ENCODE data around the gene SBK3.
A peak's percentile ranks its signal among the peaks of the same experiment; 100 is the strongest.
"Not testable (repeated sequence)": the region's sequence is repeated elsewhere in the genome, so short reads cannot be mapped to it uniquely, and the experiment has no call there.

The SBK3 gene

DNA sequence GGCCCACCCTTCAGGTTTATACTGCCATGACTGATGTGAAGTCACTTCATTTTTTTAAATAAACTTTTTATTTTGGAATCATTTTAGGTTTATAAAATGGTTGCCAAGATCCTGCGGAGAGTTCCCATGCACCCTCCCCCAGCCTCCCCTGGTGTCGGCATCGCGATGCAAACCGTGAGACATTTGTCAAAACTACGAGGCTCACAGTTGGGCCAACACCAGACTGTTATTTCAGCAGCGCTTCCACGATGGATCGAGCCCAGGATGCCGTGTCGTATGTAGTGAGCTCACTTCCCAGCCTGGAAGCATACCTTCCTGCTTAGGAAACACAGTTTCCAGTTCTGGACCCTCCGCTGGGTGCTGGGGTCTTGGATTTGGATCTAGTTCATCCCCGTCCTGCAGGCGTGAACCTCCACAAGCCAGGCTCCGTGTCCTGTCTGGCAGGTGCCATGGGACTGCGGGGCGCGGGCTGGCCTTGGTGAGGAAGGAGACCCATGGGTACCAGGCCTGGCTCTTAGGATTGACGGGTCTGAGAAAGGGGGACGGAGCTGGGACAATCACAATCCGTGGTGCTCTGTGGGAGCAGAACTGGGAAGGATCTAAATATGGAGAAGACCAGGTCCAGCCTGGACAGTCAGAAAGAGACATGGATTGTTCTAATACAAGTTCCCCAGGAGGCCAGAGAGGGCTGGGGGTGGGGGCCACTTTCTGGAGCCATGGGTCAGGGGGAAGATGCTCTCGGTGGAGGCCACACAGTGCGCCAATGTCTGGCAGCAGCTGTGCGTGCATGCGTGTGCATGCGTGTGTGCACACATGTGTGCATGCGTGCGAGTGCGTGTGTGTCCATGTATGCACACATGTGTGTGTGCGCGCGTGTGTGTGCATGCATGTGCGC lies 6.0 kb downstream of the SBK3 start:
- DNase-seq: no peak

DNA sequence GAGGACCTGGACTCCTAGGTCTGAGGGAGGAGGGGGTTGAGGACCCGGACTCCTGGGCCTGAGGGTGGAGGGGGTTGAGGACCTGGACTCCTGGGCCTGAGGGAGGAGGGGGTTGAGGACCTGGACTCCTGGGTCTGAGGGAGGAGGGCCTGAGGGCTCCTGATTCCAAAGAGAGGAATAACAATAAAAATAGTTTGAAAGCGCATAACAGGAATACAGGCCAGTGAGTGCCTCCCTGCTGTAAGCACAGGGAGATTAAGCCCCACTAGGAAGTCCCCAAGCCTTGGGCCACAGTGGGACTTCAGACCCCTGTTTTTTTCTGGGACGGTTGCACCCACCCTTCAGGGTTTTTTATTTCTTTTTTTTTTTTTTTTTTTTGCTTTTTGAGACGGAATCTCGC lies 7.2 kb downstream of the SBK3 start:
- DNase-seq: no peak

DNA sequence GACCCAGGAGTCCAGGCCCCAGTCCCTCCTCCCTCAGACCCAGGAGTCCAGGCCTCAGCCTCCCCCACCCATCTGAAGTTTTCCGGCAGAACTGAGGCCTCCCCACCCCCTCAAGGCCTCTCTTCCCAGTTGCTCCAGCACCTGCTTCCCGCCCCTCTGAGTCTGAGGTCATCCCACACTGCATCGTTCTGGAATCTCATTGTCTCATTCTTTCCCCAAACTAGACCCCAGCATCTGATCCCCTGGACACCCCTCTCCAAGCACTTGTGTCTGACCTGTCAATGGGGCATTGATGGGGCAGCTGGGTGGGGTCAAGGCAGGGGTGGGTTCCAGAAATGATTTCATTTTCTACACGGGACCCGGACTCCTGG lies 7.6 kb downstream of the SBK3 start:
- no peak for DNase-seq

DNA sequence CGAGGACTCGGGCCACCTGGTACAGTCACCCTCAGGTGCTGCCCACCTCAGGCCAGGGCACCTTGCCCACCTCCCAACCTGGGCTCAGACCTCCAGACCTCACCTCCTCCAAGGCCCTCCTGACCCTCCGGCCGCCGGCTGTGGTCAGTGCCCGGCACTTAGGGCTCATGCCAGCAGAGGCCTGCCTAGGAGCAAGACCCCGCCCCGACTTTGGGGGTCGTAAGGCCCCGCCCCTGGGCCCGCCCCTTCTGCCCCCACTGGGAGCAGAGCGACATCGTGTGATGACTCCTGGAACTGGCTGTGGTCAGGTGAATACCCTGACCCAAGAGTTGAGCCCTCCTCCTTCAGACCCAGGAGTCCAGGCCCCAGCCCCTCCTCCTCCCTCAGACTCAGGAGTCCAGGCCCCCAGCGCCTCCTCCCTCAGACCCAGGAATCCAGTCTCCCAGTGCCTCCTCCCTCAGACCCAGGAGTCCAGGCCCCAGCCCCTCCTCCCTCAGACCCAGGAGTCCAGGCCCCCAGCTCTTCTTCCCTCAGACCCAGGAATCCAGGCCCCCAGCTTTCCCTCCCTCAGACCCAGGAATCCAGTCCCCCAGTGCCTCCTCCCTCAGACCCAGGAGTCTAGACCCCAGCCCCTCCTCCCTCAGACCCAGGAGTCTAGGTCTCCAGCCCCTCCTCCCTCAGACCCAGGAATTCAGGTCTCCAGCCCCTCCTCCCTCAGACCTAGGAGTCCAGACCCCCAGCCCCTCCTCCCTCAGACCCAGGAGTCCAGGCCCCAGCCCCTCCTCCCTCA lies 8.2 kb downstream of the SBK3 start, which contains the start of gene SBK2:
SBK2 (minus strand) TSS at position 183 of the 790 bp plus-strand sequence. CDS start 839 bp downstream, outside the sequence.
- peak in 1 of 3 experiments; percentile 5 for DNase-seq

DNA sequence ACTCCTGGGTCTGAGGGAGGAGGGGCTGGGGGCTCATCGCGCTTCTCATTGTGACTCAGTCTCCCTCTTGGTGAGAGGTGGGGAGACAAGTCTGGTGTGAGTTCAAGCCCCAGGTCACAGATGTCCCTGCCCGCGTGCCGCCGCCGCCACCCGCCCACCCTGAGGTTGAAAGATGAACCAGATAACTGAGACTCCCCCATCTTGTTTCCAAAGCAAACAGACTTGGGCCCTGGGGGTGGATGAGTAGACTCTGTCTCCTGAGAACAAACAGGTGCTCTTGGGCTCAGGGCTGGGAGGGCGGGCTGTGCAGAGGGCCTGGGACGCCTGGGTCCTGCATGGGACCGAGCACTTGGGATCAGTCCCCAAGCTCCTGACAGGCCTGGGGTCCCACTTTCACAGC lies 9.0 kb downstream of the SBK3 start:
- DNase-seq: no peak

DNA sequence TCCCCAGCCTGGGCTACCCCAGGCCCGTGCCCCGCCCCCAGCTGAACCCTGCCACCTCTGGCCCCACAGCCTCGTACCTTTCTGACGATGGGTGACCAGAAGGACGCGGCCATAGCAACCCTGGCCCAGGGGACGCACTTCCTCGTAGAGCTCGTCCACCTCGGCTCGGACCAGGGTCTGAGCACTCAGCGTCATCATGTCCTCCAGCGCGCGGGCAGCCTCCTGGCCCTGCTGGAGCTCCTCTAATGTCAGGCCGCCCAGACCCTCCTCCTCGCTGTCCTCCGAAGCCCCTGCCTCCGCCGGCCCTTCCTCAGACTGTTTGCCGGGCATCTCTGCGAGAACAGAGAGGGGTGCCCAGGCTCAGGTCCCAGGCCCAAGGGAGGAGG lies 9.4 kb downstream of the SBK3 start:
- no peak for DNase-seq

DNA sequence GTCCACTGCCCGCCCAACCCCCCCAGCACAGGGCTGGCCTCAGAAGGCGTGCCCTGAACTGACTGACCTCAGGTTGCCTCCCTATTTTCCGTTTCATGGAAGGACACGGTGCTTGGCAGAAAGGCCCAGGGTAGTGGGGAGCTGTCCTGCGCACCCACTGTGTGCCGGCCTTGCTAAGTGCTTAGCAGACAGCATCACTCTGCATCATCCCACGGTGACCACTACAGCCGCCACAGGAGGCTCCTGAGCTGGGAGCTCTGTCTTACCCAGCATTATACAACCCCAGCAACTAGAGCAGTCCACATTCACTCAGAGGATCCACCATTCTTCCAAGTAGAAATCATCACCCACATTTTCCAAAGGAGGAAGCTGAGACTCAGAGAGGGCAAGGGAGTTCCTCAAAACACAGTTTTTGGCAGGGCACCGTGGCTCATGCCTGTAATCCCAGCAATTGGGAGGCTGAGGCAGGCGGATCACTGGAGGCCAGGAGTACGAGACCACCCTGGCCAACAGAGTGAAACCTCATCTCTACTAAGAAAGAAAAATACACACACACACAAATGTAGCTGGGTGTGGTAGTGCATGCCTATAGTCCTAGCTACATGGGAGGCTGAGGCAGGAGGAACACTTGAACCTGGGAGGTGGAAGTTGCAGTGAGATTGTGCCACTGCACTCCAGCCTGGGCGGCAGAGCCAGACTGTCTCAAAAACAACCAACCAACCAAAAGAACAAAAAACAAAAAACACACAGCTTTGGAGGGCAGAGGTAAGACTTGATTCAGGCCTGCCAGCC lies 10.0 kb downstream of the SBK3 start:
- no peak for DNase-seq

DNA sequence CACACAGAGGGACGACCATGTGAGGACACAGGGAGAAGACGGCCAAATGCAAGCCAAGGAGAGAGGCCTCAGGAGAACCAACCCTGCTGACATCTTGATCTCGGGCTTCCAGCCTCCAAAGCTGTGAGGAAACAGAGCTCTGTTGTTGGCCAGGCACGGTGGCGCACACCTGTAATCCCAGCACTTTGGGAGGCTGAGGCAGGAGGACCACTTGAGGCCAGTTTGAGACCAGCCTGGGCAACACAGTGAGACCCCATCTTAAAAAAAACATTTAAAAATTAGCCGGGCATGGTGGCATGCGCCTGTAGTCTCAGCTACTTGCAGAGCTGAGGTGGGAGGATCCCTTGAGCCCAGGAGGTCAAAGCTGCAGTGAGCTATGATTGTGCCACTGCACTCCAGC lies 11.1 kb downstream of the SBK3 start:
- DNase-seq: not testable (repeated sequence)

DNA sequence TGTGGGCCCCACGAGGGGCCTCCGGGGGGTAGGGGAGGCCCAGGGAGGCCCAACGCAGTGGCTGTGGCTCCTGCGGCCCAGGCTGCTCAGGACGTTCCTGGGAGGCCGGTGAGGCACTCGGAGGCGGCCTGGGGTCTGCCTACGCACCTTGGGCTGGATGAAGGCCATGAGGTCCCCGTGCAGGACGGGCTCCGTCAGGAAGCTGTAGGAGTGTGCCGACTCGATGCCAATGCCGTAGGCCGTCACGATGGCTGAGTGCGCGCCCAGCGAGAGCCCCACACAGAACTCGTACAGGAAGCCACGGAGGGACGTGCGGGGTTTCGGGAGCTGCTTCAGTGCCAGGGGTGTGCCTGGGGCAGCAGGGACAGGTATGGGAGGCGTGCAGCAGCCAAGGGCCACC lies 14.3 kb downstream of the SBK3 start:
- no peak for DNase-seq

DNA sequence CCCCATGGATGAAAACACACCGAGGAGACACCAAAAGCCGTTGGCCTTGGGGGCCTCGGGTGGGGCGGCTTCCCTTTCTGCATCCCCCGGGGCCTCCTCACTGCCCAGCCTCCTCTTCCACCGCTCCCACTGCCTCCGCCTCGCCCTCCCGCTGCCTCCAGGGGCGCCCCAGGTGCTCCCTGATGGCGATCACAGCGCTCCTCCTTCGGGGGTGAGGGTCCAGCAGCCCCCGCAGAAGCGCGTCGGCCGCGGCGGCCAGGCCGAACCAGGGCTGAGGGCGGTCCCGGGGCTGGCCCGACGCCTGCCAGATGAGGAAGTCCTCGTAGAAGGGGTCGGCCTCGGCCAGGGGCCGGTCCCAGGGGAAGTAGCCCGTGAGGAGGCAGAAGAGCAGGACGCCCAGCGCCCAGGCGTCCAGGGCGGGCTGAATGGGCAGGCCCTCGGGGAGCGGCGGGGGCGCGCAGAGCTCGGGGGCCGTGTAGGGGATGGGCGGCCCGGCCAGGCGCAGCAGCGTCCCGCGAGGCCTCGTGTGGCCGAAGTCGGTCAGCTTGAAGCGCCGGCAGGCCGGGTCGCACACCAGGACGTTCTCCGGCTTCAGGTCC lies 15.6 kb downstream of the SBK3 start:
- DNase-seq: no peak

DNA sequence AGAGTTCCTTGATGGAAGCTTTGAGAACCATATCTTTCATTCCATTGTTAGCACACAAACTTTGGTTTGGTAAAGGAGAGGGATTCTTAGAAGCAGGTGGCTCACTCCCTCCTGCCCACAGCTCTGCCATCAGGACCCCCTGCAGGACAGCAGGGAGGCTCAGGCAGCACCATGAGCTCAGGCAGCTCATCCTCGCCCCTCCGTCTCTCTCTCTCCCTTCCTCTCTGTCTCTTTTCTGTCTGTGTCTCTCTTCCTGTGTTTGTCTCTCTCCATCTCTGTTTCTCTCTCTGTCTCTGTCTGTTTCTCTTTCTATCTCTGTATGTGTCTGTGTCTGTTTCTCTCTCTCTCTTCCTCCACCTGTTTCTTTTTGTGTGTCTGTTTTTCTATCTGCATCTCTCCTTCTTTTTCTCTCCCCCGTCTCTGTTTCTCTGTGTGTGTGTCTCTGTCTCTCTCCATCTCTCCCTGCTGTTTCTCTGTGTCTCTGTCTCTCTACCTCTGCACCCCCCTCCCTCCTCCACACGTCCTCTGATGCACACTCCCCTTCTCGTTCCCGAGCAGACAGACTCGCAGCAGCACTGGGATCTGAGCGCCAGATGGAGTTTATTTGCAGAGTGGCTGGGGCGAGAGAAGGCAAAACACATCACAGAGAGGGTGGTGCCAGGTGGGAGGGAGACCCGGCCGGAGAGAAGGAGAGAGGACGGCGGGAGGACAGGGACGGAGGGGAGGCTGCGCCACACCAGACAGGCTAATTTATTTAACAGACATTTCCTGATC lies 17.1 kb downstream of the SBK3 start:
- DNase-seq: peak in 2 of 3 experiments; percentile 70 to 89

DNA sequence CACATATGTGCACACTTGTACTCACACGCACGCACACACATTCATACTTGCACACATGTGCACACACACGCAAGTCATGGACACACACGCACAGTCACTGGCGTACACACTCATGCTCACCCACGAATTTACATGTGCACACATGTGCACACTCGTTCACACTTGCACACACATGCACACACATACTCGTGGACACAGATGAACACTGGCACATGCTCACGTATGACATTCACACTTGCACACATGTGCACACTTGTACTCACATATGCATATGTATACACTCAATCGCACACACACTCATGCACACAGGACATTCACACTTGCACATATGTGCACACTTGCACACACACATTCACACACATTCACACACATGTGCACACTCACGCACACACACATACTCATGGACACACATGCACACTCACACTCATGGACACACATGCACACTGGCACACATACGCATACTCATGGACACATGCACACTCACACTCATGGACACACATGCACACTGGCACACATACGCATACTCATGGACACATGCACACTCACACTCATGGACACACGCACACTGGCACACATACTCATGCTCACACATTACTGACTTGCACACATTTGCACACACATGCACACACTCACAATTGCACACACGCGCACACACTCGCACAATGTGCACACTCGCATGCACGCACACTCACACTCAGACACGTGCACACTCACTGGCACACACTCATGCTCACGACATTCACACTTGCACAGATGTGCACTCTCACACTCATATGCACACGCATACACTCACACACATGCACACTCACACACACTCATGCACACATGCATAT lies 17.9 kb downstream of the SBK3 start:
- peak in 1 of 3 experiments; percentile 27 for DNase-seq

DNA sequence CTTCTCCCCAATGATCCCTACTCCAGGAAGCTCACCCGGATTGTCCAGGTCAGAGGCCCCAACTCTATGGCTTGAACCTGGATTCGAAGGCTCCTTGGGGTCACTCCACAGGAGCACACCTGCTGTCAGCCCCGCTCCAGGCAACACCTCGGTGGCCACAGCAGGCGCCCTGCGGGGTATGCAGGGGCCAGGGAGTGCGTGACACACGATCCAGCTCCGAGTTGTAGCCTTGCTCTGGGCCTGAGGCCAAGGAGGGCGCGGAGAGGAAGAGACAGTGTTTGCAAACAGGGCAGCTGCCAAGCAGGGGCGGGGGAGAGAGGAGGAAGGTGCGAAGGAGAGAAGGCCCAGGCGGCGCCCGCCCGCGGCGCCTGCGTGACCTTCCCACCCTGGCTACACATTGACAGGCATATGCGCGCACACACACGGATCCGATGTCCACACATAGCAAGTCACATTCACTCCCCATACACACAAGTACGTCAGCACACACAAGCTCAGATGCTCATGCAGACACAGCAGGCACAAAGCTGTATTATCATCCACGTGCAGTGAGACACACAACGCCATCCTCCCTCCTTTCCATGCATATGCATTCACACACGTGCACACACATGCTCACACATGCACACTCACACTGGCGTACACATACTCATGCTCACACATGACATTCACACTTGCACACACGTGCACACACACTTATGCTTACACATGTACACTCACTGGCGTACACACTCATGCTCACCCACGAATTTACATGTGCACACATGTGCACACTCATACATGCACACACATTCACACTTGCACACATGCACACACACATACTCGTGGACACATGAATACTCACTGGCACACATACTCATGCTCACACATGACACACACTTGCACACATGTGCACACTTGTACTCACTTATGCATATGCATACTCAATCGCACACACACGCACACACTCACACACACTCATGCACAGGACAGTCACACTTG lies 18.8 kb downstream of the SBK3 start:
- DNase-seq: peak in 2 of 3 experiments; percentile 79 to 90

DNA sequence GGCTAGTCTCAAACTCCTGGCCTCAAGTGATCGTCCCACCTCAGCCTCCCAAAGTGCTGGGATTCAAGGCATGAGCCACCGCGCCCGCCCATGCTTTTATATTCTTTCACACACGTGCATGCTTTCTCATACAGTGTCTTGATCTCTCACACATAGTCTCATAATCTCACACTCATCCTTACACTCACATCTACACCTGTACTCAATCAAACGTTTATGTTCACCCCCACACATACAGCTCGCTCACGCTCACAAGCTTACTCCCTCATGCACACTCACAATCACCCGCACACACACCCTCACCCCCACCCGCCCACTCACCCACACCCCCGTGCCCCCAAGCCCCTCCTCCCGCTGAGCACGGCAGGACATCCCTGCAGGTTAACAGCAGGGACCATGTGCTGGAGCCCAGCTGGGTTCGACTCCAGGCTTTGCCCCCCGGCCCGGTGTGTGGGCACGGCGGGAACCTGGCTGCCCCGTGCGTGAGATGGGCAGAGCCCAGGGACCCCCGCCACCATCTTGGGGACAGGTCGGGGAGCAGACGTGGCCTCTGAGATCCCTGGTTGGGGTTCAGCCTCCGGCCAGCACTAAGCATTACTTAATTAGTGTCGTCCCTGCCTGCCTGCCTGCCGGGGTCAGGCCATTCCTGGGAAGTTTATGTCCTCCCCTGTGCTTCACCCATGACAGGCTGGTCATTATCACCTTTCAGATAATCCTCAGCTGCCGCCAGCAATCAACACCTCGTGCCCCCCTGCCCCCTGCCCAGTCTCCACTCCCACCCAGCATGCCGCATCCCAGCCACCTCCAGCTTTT lies 19.8 kb downstream of the SBK3 start:
- peak in 2 of 3 experiments; percentile 35 to 58 for DNase-seq

DNA sequence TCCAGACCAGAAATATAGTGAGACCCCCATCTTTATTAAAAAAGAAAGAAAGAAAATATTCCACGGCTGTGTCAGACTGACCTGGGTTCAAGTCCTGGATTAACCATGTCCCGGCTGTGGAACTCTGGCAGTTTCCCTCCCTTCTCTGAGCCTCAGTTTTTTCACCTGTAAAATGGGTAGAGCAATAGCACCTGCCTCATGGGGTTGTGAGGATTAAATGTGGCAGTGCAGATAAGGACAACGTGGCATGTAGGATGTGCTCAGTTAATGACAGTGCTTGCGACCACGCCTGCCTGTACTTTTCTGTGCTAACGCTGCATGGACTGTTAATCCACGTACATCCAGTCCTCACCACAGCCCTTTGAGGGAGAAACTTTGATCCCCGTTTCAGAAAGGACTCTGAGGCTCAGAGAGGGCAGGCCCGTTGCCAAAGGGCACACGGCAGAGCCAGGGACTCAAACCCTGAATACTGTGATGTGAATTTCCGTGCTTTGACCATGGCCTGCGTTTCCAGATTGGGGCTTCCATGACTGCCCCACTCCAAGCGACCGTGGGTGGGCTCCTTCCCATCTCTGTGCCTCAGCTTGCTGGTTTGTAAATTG lies 24.6 kb downstream of the SBK3 start:
- DNase-seq: no peak

DNA sequence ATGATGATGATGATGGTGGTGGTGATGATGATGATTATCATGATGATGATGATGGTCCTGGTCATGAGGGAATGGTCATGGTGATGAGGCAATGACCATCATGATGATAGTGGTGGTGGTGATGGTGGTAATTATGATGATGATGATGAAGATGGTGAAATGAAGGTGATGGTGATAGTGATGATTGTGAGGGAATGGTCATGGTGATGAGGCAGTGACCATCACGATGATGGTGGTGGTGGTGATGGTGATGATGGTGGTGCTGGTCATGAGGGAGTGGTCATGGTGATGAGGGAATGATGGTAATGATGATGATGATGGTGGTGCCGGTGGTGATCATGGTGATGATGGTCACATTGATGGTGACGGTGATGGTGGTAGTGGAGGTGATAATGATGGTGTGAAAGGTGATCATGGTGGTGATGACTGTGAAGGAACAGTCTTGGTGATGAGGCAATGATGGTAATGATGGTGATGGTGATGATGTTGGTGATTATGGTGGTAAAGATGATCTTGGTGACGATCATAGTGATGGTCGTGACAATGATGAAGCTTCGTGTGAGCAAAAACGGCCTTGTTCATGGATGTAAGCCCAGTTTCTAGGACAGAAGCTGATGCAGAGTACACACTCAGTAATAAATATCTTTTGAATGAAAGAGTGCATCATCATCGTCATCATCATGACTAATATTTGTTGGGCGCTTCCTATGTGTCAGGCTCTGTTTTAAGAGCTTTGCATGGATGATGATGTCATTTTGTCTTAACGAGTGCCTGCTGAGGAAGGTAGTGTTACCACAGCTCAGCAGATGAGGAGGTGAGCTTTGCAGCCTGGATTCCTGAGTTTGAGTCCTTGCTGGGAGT lies 25.7 kb downstream of the SBK3 start:
- DNase-seq: no peak

All from NCI-H1417 (cell line).